Dendritic cell treated with granulocyte-macrophage colony-stimulating factor and Interleukin-4, amounts not matched to agents 40 ng/mL and 50 ng/mL, for 4 days (primary cell): ENCODE data around the gene ARHGAP27.
A peak's percentile ranks its signal among the peaks of the same experiment; 100 is the strongest.

Experiments used
- H3K27ac Mint-ChIP-seq: one replicate; pipeline ENCODE4 v1.8.0; 2022; ENCODE audit warnings: mild to moderate bottlenecking, mixed read lengths
- H3K27me3 Mint-ChIP-seq: one replicate; pipeline ENCODE4 v1.8.0; 2022; ENCODE audit warnings: mild to moderate bottlenecking, mixed read lengths
- H3K36me3 Mint-ChIP-seq: one replicate; pipeline ENCODE4 v1.8.0; 2022; ENCODE audit warnings: low read depth, mixed read lengths
- H3K4me1 Mint-ChIP-seq: one replicate; pipeline ENCODE4 v1.8.0; 2022; ENCODE audit warnings: low read depth, mixed read lengths
- H3K4me3 Mint-ChIP-seq: one replicate; pipeline ENCODE4 v1.8.0; 2022; ENCODE audit warnings: mild to moderate bottlenecking, moderate library complexity, mixed read lengths
- H3K9me3 Mint-ChIP-seq: one replicate; pipeline ENCODE4 v1.8.0; 2022; ENCODE audit warnings: mixed read lengths
- intact Hi-C: fragments of 100-400 bp; cut with micrococcal nuclease; formaldehyde crosslinking; loops from one replicate; pipeline ENCODE4 v1.15.0; 2022

ARHGAP27 gene

GRCh38 chr17:45368651-45369050 lies 64.0 kb downstream of the ARHGAP27 start:
- intact Hi-C loops, result no loop called here
- peaks cover 20% of the 10 kb centered on the region for H3K27me3 Mint-ChIP-seq
- H3K36me3 Mint-ChIP-seq, result no peaks in the 10 kb centered on the region
- H3K27ac Mint-ChIP-seq, result no peak overlapping the region
- no peak overlapping the region for H3K4me3 Mint-ChIP-seq
- no peaks in the 10 kb centered on the region for H3K9me3 Mint-ChIP-seq
- H3K4me1 Mint-ChIP-seq, result peaks cover 44% of the 10 kb centered on the region

DNA sequence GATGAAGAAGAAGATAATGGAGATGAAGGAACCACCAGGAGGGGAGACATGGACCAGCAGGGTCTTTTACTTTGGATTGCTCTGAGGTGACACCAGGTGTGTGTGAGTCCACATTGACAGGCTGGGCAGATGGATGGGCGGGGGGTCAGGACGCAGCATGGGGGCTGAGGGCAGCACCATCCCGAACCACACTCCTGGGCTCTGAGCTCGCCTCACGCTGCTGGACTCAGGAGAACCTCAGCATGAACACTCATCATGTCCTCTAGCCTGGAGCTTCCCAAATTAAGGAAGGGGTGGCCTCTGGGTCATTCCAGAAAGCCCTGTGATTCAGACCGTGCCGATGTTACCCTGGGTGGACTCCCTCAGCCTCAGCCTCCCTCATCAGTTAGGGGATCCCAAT lies 65.5 kb downstream of the ARHGAP27 start:
- peaks cover 33% of the 10 kb centered on the region for H3K27me3 Mint-ChIP-seq
- H3K4me1 Mint-ChIP-seq, result peaks cover 41% of the 10 kb centered on the region

GRCh38 chr17:45366691-45367090 lies 66.0 kb downstream of the ARHGAP27 start:
- no peak overlapping the region for H3K4me3 Mint-ChIP-seq
- no peaks in the 10 kb centered on the region for H3K36me3 Mint-ChIP-seq
- intact Hi-C loops, result no loop called here
- peaks cover 41% of the 10 kb centered on the region for H3K4me1 Mint-ChIP-seq
- H3K27me3 Mint-ChIP-seq, result peaks cover 36% of the 10 kb centered on the region
- H3K9me3 Mint-ChIP-seq, result peaks cover 15% of the 10 kb centered on the region
- H3K27ac Mint-ChIP-seq, result no peak overlapping the region

More for the DNA sequence above, 65.5 kb downstream of the ARHGAP27 start:
- peaks cover 13% of the 10 kb centered on the region for H3K9me3 Mint-ChIP-seq
- H3K4me3 Mint-ChIP-seq, result no peak overlapping the region
- intact Hi-C loops, result no loop called here
- no peaks in the 10 kb centered on the region for H3K36me3 Mint-ChIP-seq
- no peak overlapping the region for H3K27ac Mint-ChIP-seq

DNA sequence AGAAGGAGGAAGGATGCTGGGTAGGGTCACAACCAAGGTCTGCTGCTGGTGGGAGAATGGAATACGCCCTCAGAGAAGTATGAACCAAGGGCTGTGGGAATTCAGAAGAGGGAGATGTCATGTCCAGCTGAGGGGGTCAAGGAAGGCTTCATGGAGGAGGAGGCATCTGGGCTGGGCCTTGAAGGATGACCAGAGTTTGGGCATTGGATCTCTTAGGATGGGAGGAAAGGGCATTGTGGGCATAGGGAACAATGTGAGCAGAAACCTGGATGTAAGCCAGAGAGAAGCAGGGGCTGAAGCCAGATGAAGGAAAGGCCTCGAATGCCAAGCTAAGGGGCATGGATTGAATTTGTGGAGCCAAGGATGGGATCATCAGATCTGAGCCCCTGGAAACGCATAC lies 66.6 kb downstream of the ARHGAP27 start:
- Mint-ChIP-seq H3K27ac (no peak overlapping the region), H3K36me3 (no peaks in the 10 kb centered on the region), H3K27me3 (peaks cover 36% of the 10 kb centered on the region), H3K4me3 (no peak overlapping the region), H3K4me1 (peaks cover 41% of the 10 kb centered on the region), H3K9me3 (peaks cover 15% of the 10 kb centered on the region)
- intact Hi-C loops, result no loop called here

DNA sequence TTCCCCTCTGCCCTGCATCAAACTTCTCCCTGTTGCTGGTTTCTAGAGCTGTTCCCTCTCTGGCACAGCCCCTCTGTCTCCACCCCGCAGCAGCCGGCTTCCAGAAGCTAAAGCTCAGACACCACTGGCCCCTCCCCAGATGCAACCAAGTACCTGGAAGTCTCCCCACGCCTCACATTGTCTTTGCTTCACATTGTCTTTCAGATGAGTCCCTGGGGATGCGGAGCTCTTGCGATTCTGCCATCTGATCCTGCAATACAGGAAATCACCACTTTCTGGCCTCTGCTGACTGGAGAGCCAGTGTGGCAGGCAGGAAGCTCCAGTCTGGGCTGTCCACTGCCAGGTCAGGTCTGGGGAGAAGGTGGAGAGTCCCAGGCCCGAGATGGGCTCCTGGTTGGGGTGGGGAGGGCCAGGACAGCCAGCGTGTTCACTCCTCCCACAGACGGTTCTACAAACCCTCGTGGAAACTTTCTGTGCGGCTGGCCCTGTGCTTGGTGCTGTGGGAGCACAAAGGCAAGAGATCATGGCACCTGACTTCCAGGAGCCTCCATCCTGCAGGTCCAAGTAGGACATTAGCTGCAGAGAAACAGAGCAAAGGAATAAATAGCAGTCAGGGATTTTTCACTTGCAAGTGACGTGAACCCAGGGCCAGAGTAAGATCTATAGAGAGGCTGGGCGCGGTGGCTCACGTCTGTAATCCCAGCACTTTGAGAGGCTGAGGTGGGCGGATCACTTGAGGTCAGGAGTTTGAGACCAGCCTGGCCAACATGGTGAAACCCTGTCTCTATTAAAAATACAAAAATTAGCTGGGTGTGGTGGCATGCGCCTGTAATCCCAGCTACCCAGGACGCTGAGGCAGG lies 67.9 kb downstream of the ARHGAP27 start:
- Mint-ChIP-seq H3K4me3 (peak overlapping the region; percentile 39), H3K4me1 (peaks cover 32% of the 10 kb centered on the region), H3K36me3 (no peaks in the 10 kb centered on the region), H3K9me3 (peaks cover 15% of the 10 kb centered on the region), H3K27ac (no peak overlapping the region), H3K27me3 (peaks cover 36% of the 10 kb centered on the region)
- intact Hi-C loops, result loop anchor here (1.0 kb wide), 1 partner anchor 8 kb away; no protein-coding TSS in a partner anchor

DNA sequence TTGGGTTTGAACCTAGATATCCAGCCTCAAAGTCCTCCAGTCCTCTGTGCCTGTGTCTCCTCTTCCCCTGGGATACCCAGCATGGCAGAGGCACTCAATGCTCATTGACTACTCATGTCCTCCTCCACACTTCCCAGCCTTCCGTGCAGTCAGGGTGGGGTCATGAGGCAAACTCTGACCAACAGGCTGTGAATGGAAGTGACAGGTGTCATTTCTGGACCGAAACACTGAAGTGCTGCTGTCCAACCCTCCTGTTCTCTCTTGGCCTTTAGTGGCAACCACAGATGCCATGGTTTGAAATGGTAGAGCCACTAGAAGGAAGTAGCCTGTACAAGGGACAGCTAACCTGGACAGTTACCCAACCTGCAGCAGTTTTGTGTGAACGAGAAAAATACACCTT lies 69.2 kb downstream of the ARHGAP27 start:
- H3K27ac Mint-ChIP-seq, result no peak overlapping the region
- peaks cover 15% of the 10 kb centered on the region for H3K9me3 Mint-ChIP-seq
- peaks cover 25% of the 10 kb centered on the region for H3K4me1 Mint-ChIP-seq
- intact Hi-C loops, result no loop called here
- no peak overlapping the region for H3K4me3 Mint-ChIP-seq
- H3K36me3 Mint-ChIP-seq, result no peaks in the 10 kb centered on the region
- peaks cover 36% of the 10 kb centered on the region for H3K27me3 Mint-ChIP-seq

DNA sequence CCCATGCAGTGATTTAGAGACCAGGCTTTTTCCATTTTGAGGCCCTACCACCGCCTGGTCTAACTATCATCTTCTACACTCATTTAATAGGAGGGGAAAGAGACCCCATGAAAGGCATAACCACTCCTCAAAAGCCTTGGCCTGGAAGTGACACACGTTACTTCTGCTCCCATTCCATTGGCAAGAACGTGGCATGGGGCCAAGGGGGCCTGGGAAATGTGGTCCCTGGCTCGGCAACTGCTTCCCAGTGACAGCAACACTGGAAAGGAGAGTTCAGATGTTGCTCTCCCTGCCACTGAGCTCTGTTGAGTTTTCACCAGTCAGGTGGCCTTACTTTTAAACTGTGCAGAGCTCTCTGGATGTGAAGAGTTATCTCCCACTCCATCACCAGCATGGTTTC lies 70.7 kb downstream of the ARHGAP27 start:
- H3K27ac Mint-ChIP-seq, result no peak overlapping the region
- H3K9me3 Mint-ChIP-seq, result peaks cover 15% of the 10 kb centered on the region
- no peaks in the 10 kb centered on the region for H3K36me3 Mint-ChIP-seq
- H3K4me1 Mint-ChIP-seq, result peaks cover 25% of the 10 kb centered on the region
- no peak overlapping the region for H3K4me3 Mint-ChIP-seq
- intact Hi-C loops, result no loop called here
- H3K27me3 Mint-ChIP-seq, result peaks cover 34% of the 10 kb centered on the region

- Mint-ChIP-seq H3K27ac (no peak overlapping the region), H3K27me3 (peaks cover 29% of the 10 kb centered on the region), H3K4me3 (no peak overlapping the region), H3K36me3 (no peaks in the 10 kb centered on the region), H3K9me3 (peaks cover 15% of the 10 kb centered on the region), H3K4me1 (peaks cover 25% of the 10 kb centered on the region)
- intact Hi-C loops, result no loop called here
These were observed 71.2 kb downstream of the ARHGAP27 start for GRCh38 chr17:45361451-45361850.

- H3K36me3 Mint-ChIP-seq, result no peaks in the 10 kb centered on the region
- H3K27me3 Mint-ChIP-seq, result peaks cover 14% of the 10 kb centered on the region
- no peak overlapping the region for H3K27ac Mint-ChIP-seq
- H3K4me1 Mint-ChIP-seq, result peaks cover 46% of the 10 kb centered on the region
- no peak overlapping the region for H3K4me3 Mint-ChIP-seq
- H3K9me3 Mint-ChIP-seq, result peaks cover 5% of the 10 kb centered on the region
- intact Hi-C loops, result no loop called here
These were observed 75.2 kb downstream of the ARHGAP27 start for GRCh38 chr17:45357364-45357997.

DNA sequence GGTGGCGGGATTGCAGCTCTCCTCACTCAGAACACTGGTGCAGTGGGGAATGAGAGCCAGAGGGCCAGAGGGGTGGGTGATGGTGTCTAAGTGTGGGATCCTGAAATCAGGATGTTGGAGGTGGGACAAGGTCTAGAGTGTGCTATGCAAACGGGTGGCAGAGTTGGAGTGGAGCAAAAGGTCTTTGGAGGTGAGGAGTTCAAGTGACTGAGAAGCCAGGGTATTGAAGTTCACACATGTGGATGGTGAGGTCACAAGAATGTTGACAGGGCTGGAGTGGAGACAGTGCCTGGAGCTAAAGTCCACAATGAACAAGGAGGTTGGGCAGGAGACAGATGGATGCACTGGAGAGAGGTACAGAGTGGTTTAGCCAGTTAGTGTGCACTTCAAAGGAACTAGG lies 77.6 kb downstream of the ARHGAP27 start:
- H3K9me3 Mint-ChIP-seq, result no peaks in the 10 kb centered on the region
- H3K4me1 Mint-ChIP-seq, result peaks cover 36% of the 10 kb centered on the region
- intact Hi-C loops, result no loop called here
- H3K27me3 Mint-ChIP-seq, result peaks cover 7% of the 10 kb centered on the region
- H3K36me3 Mint-ChIP-seq, result no peaks in the 10 kb centered on the region
- H3K27ac Mint-ChIP-seq, result peak overlapping the region; percentile 12
- H3K4me3 Mint-ChIP-seq, result no peak overlapping the region

GRCh38 chr17:45353043-45353442 lies 79.6 kb downstream of the ARHGAP27 start:
- H3K4me1 Mint-ChIP-seq, result peaks cover 41% of the 10 kb centered on the region
- H3K4me3 Mint-ChIP-seq, result no peak overlapping the region
- intact Hi-C loops, result loop anchor here (2.0 kb wide), 1 partner anchor 36 kb away; the partner anchor contains the start of gene MAP3K14
- H3K27me3 Mint-ChIP-seq, result peaks cover 7% of the 10 kb centered on the region
- no peaks in the 10 kb centered on the region for H3K36me3 Mint-ChIP-seq
- H3K9me3 Mint-ChIP-seq, result no peaks in the 10 kb centered on the region
- H3K27ac Mint-ChIP-seq, result peak overlapping the region; percentile 51

DNA sequence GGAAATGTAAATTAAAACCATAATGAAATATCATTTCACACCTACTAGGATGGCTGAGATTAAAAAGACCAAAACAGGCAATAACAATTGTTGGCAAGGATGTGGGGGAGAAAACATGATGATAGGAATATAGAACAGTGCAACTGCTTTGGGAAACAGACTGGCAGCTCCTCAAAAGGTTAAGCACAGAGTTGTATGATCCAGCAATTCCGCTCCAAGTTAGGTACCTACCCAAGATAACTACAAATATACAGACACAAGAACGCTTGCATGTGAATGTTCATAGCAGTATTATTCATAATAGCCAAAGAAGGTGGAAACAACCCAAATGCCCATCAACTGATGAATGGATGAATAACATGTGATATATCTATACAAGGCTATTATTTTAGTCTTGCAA lies 80.8 kb downstream of the ARHGAP27 start:
- Mint-ChIP-seq H3K27ac (no peak overlapping the region), H3K36me3 (no peaks in the 10 kb centered on the region), H3K9me3 (no peaks in the 10 kb centered on the region), H3K27me3 (peaks cover 7% of the 10 kb centered on the region), H3K4me3 (no peak overlapping the region), H3K4me1 (peaks cover 51% of the 10 kb centered on the region)
- intact Hi-C loops, result loop anchor here (2.0 kb wide), 1 partner anchor 35 kb away; the partner anchor contains the start of gene MAP3K14

DNA sequence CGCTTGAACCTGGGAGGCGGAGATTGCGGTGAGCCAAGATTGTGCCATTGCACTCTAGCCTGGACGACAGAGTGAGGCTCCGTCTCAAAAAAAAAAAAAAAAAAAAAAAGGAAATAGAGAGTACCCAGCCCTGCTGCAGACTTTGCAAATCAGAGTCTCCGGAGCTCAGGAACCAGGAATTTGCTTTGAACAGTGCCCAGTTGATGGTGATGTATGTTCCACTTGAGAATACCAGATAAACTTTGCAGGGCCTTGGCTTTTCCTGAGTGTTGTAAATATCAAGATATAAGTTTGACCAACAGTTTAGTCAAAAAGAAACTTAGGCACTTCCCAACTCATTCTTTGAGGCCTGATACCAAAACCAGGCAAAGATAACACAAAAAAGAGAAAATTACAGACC lies 85.2 kb downstream of the ARHGAP27 start:
- Mint-ChIP-seq H3K36me3 (no peaks in the 10 kb centered on the region), H3K27me3 (peaks cover under 1% of the 10 kb centered on the region), H3K4me3 (no peak overlapping the region), H3K9me3 (no peaks in the 10 kb centered on the region), H3K27ac (peak overlapping the region; percentile 60), H3K4me1 (peaks cover 44% of the 10 kb centered on the region)
- intact Hi-C loops, result loop anchor here (5.0 kb wide), 1 partner anchor 35 kb away; no protein-coding TSS in a partner anchor
